ENCODE results near the gene XIRP1.

The XIRP1 gene

DNA sequence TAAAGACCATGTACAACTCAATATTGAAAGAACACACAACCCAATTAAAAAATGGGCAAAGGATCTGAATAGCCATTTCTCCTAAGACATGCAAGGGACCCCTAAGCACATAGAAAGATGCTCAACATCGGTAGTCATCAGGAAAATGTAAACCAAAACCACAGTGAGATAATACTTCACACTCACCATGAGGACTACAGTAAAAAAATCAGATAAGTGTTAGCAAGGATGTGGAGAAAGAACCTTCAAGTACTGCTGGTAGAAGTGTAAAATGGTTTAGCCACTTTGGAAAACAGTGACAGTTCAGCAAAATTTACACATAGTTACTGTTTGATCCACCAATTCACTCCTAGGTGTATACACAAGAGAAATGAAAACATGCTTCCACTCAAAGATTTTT lies 30.1 kb upstream of the XIRP1 start:
- Mint-ChIP-seq H3K27ac (no peak overlapping the region), H3K27me3 (ENCODE audit: low read depth) (peaks cover 9% of the 10 kb centered on the region), H3K4me3 (no peak overlapping the region), H3K9me3 (peaks cover 7% of the 10 kb centered on the region), H3K4me1 (peaks cover 5% of the 10 kb centered on the region), H3K36me3 (ENCODE audit: low read depth) (no peaks in the 10 kb centered on the region)
- TF ChIP-seq, protein P1, sequence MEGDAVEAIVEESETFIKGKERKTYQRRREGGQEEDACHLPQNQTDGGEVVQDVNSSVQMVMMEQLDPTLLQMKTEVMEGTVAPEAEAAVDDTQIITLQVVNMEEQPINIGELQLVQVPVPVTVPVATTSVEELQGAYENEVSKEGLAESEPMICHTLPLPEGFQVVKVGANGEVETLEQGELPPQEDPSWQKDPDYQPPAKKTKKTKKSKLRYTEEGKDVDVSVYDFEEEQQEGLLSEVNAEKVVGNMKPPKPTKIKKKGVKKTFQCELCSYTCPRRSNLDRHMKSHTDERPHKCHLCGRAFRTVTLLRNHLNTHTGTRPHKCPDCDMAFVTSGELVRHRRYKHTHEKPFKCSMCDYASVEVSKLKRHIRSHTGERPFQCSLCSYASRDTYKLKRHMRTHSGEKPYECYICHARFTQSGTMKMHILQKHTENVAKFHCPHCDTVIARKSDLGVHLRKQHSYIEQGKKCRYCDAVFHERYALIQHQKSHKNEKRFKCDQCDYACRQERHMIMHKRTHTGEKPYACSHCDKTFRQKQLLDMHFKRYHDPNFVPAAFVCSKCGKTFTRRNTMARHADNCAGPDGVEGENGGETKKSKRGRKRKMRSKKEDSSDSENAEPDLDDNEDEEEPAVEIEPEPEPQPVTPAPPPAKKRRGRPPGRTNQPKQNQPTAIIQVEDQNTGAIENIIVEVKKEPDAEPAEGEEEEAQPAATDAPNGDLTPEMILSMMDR (IDR thresholded peaks at IDR 0.05; ENCODE audit: unreplicated experiment in 3 of 3) = no peak

- TF ChIP-seq, protein P1 (IDR thresholded peaks at IDR 0.05; ENCODE audit: unreplicated experiment in 3 of 3) = no peak
- peaks cover 5% of the 10 kb centered on the region for H3K4me1 Mint-ChIP-seq
- H3K27me3 Mint-ChIP-seq (ENCODE audit: low read depth) = peaks cover 9% of the 10 kb centered on the region
- peaks cover 7% of the 10 kb centered on the region for H3K9me3 Mint-ChIP-seq
- no peak overlapping the region for H3K27ac Mint-ChIP-seq
- H3K4me3 Mint-ChIP-seq = no peak overlapping the region
- H3K36me3 Mint-ChIP-seq (ENCODE audit: low read depth) = no peaks in the 10 kb centered on the region
These were observed 28.7 kb upstream of the XIRP1 start for GRCh38 chr3:39221141-39221530.

- no peak overlapping the region for H3K27ac Mint-ChIP-seq
- peaks cover 9% of the 10 kb centered on the region for H3K27me3 Mint-ChIP-seq (ENCODE audit: low read depth)
- H3K9me3 Mint-ChIP-seq = peaks cover 2% of the 10 kb centered on the region
- no peaks in the 10 kb centered on the region for H3K36me3 Mint-ChIP-seq (ENCODE audit: low read depth)
- TF ChIP-seq, protein P1 (IDR thresholded peaks at IDR 0.05; ENCODE audit: unreplicated experiment in 3 of 3) = no peak
- no peak overlapping the region for H3K4me3 Mint-ChIP-seq
- H3K4me1 Mint-ChIP-seq = no peaks in the 10 kb centered on the region
These were observed 28.2 kb upstream of the XIRP1 start for GRCh38 chr3:39220407-39221140.

- Mint-ChIP-seq H3K4me3 (no peak overlapping the region), H3K27me3 (ENCODE audit: low read depth) (peaks cover 9% of the 10 kb centered on the region), H3K36me3 (ENCODE audit: low read depth) (no peaks in the 10 kb centered on the region), H3K4me1 (no peaks in the 10 kb centered on the region), H3K27ac (no peak overlapping the region), H3K9me3 (peaks cover 2% of the 10 kb centered on the region)
- TF ChIP-seq, protein P1 (IDR thresholded peaks at IDR 0.05; ENCODE audit: unreplicated experiment in 3 of 3) = no peak
These were observed 27.3 kb upstream of the XIRP1 start for GRCh38 chr3:39219702-39220101.

DNA sequence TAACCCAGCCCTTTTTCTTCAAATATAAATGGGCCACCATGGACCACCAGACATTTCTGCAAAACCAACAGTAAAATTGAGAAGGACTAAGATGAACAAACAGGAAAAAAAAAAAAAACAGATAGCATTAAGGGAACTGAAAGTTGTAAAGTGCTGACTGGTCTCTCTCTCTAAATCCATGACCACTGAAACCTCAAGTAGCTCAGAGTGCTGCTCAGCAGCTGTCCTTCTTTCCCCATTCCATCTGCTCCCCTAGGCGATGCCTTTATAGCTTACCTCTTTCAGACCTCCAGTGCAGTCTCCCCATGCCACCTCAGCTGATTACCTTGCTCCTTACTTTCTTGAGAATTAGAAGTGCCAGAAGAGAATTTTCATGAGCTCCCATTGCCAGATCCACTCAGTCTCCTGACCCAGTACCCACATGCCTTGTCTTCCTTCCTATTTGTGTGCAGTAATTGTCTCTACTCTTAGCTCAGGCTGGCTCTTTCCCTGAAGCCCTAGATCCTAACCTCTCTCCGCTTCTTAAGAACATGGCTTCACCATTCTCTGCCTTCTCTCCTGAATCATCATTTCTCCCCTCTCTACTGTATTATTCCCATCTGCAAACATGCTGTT lies 23.9 kb upstream of the XIRP1 start:
- no peaks in the 10 kb centered on the region for H3K9me3 Mint-ChIP-seq
- H3K27ac Mint-ChIP-seq = no peak overlapping the region
- no peak overlapping the region for H3K4me3 Mint-ChIP-seq
- H3K27me3 Mint-ChIP-seq (ENCODE audit: low read depth) = no peaks in the 10 kb centered on the region
- H3K4me1 Mint-ChIP-seq = no peaks in the 10 kb centered on the region
- TF ChIP-seq, protein P1 (IDR thresholded peaks at IDR 0.05; ENCODE audit: unreplicated experiment in 3 of 3) = no peak
- no peaks in the 10 kb centered on the region for H3K36me3 Mint-ChIP-seq (ENCODE audit: low read depth)

- no peaks in the 10 kb centered on the region for H3K27me3 Mint-ChIP-seq (ENCODE audit: low read depth)
- no peaks in the 10 kb centered on the region for H3K9me3 Mint-ChIP-seq
- peaks cover under 1% of the 10 kb centered on the region for H3K4me1 Mint-ChIP-seq
- TF ChIP-seq, protein P1 (IDR thresholded peaks at IDR 0.05; ENCODE audit: unreplicated experiment in 3 of 3) = no peak
- no peak overlapping the region for H3K27ac Mint-ChIP-seq
- no peaks in the 10 kb centered on the region for H3K36me3 Mint-ChIP-seq (ENCODE audit: low read depth)
- no peak overlapping the region for H3K4me3 Mint-ChIP-seq
These were observed 21.2 kb upstream of the XIRP1 start for GRCh38 chr3:39213613-39214012.
